ENCODE measurements around the gene SPDYE18.
"Not testable (repeated sequence)": the region's sequence is repeated elsewhere in the genome, so short reads cannot be mapped to it uniquely, and the experiment has no call there.

- not testable (repeated sequence) for TF ChIP-seq EZH2 (IDR thresholded peaks at IDR 0.05; ENCODE audit: low read length, unreplicated experiment); CTCF (conservative IDR thresholded peaks at IDR 0.05; ENCODE audit: low read depth, low read length); EZH2phosphoT487 (IDR thresholded peaks at IDR 0.05; ENCODE audit: borderline replicate concordance, low read length)
Observed at GRCh38 chr7:77101187-77101586, 38.8 kb upstream of the SPDYE18 start.
